Islet precursor cell (in vitro differentiated cells): ENCODE results near the gene MAST3.
"Not testable (repeated sequence)": the region's sequence is repeated elsewhere in the genome, so short reads cannot be mapped to it uniquely, and the experiment has no call there.

Experiments used
- DNase-seq: peaks from one replicate; pipeline ENCODE4 v3.0.0-alpha.2; 2018

Gene MAST3

DNA sequence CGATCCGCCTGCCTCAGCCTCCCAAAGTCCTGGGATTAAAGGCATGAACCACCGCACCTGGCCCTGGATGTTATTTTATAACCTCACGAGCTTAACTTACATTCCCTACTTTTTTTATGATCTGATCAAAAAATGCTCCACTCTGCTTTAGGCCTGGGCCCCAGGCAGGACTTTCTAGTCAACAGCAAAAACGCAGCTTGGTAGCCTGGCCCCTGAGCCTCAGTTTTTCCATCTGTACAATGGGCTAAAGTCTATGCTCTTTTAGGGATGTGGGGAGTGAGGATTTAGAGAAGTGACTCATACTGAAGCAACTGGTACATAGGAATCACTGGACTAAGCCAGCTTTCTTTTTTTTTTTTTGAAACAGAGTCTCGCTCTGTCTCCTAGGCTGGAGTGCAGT, 43.5 kb downstream of the MAST3 start:
- DNase-seq = no peak

DNA sequence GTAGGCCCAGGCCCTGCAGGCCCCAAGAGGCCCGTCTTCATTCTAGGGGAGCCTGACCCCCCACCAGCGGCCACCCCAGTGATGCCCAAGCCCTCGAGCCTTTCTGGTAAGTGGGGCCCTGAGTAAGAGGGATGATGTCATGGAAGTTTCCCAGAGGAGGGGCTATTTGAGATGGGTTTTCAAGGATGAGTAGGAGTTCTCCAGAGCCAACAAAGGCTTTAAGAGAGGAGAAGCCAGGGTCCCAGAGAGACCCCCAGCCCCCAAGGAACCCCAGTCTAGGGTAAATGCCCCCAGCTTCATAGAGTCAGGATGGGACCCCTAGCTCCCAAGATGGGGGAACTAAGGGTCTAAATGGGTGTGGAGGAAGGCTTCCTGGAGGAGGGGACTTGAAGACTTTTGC, 46.3 kb downstream of the MAST3 start:
- no peak for DNase-seq

DNA sequence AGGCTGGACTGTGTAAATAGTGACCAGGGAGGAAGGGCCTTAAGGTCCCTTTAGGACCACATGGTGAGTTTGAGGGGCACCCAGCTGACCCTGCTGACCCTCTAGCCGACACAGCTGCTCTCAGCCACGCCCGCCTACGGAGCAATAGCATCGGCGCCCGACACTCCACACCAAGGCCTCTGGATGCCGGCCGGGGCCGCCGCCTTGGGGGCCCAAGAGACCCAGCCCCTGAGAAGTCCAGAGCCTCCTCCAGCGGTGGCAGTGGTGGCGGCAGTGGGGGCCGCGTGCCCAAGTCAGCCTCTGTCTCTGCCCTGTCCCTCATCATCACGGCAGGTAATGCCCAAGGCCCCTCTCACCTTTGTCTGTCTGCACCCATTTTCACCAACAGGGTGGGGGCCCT, 46.8 kb downstream of the MAST3 start:
- no peak for DNase-seq

DNA sequence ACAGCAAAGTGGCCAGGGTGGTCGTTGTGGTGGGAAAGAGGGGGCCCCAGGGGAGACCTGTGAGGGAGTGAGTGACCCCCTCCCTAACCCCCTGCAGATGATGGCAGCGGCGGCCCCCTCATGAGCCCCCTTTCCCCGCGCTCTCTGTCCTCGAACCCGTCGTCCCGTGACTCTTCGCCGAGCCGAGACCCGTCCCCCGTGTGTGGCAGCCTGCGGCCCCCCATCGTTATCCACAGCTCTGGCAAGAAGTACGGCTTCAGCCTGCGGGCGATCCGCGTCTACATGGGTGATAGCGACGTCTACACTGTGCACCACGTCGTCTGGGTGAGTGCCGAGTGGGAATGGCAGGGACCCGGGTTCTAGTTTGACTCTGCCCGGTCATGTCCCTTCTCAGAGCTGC, 47.3 kb downstream of the MAST3 start:
- DNase-seq = no peak

DNA sequence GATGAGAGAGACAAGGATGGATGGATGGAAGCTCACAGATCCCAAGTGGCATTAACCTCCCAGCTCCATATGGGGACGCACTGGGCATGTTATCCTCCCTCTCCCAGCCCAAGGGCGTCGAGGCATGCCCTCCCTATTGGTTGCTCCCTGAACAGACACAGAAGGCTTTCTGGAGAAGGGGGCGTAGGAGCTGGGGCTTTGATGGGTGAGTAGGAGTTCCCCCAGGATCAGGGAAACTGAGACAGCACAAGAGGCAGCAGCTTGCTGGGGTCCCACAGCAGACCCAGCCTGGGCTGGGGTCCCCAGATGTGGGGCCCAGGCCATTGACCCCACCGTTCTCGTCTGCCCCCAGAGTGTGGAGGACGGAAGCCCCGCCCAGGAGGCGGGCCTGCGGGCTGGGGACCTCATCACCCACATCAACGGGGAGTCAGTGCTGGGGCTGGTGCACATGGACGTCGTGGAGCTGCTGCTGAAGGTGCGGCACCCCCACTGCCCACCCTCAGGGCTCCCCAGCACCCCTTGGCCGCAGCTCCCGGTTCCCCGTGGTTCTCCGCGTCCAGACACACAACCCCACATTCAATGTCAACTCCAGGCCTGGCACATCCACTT, 47.9 kb downstream of the MAST3 start:
- DNase-seq = no peak

DNA sequence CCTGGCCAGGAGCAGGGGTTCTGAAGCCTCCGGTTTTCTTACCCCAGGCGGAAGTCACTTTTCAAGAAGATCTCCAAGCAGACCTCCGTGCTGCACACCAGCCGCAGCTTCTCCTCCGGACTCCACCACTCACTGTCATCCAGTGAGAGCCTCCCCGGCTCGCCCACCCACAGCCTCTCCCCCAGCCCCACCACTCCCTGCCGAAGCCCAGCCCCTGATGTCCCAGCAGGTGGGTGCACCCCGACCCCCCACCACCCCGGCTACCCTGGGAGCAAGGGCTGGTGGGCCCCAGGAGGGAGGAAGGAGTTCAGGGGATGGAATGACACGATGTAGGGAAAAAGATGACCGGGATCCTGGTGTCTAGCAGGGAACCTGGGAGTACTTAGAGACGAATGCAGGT, 49.8 kb downstream of the MAST3 start:
- no peak for DNase-seq

DNA sequence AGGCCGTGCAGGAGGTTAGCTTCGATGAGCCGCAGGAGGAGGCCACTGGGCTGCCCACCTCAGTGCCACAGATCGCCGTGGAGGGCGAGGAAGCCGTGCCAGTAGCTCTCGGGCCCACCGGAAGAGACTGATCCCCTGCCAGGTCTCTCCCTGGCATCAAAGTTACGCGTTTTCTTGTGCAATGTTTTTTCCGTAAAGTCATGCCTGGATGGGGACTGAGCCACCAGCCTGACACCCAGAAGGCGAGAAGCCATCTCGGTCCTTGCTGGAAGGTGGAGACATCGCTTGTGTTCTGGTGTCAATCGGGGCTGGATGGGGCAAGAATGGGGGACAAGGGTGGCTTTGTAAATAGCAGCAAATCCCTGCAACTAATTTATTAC, 52.0 kb downstream of the MAST3 start:
- no peak for DNase-seq

DNA sequence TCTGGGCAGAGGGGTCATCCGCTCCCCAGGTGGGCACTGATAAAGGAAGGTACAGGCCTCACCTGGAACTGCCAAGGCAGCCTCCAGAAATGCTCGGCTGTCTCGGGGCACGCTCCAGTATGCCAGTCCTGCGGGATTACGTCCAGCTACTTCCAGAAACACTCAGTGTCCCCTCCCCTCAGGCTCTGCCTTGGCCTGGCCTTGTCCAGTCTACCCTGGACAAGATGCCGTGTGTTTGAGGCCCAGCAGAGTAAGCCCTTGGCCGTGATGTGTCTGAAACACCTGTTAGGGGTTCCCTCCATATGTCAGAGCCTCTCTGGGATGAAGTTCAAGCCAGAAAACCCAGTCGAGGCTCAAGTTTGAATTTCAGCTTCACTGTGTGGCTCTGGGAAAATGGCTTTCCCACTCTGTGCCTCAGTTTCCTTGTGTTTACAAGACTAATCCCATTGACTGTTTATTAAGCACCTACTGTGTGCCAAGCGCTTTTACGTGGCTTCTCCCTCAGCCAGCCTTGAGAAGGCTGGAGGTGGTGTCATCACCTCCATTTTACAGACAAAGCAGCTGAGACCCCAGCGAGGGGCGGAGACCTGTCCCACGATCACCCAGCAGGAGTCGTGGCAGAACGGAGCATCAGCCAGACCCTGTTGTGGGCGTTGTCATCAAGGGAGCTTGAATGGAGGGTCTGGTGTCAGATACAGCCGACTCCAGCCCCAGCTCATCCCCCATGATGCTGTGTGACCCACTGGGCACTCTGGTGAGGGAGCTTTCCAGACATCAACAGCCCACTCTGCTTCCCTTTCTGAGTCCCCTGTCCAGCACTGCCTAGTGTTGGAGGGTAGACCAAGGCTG, 53.4 kb downstream of the MAST3 start:
- no peak for DNase-seq

DNA sequence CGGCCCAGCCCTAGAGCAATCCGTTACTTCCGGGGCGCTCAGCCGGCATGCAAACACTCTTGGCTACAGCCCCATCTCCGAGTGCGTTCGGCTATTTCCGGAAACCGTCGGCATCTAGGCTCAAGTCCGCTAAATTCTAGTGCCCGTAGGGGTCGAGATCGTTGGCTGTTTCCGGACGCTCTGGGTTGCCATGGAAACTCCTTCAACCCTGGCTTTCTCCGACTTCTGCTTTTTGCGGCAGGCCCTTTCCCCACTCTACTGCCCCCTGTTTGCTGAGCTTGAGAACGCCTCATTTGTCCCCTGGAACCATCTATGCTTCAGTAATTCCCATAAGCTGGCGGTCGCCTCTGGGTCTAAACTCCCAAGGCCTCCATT, 54.9 kb downstream of the MAST3 start:
- peak; percentile 98 for DNase-seq

DNA sequence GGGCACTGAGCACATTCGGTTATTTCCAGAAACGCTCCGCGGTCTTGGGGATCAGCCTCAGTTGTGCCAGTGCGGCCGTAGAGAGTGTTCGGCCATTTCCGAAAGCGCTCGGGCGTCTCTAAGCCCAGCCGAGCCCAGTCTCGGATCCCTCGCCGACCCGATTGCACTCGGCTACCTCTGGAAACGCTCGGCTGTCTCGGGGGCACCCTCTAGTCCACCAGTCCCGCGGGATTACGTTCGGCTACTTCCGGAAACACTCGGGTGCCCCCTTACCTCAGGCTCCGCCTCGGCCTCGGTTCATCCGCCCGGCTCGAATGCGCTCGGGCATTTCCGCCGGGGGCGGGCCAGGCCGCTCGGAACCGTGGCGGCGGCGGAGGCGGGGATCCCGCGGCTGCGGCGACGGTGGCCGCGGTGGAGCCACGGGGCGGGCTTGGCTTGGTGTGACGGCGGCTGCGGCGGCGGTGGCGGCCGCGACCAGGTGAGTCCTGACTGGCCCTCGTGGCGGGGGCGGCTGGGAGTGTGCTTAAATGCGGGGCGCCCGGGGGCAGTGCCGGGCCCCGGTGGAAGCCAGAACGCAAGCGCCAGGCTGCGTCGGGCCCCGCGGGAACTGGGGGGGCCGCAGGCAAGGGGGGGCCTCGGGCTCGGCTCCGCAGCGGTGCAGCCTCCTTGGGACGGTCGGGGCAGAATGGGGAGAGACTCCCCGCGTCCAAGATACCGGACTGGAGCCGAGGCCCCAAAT, 55.4 kb downstream of the MAST3 start, which contains the start of gene PIK3R2:
TSS of gene PIK3R2 (plus strand) at position 347 of the 739 bp plus-strand sequence. CDS start 2,717 bp downstream, outside the sequence.
- peak; percentile 99 for DNase-seq

DNA sequence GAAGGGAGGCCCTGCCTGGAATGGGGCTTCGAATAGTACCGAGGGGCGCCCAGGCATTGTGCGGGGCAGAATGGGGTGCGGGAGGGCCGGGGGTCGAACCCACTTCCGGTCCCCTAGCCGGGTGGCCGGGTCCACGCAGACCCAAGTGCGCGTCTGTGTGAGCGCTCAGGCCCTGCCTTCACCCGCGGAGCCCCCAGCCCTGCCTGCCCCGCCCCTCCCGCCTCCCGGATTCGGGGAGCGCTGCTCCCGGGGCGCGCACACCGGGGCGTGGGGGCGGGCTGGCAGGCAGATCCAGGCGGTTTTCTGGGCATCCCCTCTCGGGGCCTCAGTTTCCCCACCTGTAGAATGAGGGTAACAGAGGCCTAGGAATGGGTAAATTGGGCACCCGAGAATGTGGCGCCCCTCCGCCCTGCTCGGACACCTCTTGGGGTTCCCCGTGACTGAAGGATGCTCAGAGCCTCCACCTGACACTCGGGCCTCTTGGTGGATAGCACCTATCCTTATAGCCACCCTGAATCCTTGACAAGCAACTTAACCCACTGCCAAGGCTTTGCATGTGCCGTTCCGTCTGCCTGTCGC, 56.1 kb downstream of the MAST3 start:
- no peak for DNase-seq

DNA sequence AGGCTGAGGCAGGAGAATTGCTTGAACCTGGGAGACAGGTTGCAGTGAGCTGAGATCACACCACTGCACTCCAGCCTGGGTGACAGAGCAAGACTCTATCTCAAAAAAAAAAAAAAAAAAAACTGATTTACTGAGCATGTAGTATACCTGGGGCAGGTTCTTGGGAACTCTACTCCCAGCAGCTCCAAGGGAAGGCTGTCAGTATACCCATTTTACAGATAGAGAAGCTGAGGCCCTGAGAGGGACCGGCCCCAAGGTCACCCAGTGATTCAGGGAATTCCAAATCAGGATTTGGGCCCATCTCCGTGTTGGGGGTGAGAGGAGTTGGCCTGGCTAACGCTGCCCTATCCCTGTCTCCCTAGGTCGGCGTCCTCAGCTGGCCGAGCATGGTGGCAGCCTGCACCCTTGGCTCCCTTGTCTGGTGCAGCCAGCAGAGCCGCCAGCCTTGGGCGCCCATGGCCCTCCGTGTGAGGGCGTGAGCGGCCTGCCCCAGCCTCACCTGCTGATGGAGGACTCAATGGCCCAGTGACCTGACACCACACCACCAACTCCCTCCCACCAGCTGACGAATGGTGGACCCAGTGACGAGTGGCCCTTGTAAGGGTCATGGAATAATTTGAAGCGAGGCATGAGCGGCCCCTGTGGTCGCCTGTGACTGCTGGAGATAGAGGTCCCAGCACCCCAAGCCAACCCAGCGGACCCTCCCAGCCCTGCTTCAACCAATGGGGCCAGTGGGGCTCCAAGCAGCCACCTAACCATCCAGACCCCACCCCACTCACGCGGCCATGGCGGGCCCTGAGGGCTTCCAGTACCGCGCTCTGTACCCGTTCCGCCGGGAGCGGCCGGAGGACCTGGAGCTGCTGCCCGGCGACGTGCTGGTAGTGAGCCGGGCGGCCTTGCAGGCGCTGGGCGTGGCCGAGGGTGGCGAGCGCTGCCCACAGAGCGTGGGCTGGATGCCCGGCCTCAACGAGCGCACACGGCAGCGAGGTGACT, 57.8 kb downstream of the MAST3 start:
- no peak for DNase-seq

DNA sequence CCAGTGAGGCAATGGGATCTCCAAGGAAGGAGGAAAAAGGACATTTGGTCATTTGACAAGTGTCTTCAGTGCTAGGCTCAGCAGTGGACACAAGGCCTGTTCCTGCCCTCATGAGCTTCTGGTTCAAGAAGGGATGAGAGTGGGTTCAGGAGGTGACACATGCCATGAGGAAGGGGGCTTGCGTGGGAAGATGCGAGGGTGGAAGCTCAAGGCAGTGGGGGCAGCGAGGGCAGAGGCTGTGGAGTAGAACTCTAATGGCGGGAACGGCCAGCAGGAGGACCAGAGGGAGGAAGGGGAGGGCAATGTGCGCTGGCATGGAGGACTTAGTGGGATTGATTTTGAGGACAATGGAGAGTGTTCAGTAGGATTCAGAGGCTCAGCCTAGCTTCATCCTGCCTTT, 58.7 kb downstream of the MAST3 start:
- no peak for DNase-seq

DNA sequence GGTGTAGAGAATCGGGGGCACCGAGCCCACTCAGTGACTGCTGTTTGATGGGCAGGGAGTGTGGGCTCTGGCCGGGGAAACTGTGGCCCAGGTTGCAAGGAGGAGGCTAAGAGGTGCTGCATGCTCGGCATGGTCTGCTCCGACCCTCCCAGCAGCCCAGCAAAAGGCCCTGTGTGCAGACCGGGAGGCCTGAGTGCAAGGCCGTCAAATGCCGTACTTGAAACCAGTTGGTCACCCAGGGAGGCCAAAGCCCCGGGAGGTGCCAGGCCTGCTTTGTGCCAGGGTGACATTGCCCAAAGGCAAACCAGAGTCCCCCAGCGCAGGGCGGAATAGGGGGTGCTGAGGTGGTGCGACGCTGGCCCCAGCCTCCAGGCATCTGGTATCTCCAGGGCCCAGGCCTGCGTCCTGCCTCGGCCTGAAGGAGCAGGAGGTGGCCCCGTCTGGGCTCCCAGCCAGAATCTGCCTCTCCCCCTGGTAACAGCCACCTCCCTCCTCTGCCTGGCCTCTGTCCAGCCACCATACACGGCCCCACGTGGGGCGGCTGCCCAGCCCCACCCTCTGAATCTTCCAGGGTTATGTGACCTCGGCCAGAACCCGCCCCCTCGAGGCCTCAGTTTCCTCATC, 59.4 kb downstream of the MAST3 start:
- no peak for DNase-seq

DNA sequence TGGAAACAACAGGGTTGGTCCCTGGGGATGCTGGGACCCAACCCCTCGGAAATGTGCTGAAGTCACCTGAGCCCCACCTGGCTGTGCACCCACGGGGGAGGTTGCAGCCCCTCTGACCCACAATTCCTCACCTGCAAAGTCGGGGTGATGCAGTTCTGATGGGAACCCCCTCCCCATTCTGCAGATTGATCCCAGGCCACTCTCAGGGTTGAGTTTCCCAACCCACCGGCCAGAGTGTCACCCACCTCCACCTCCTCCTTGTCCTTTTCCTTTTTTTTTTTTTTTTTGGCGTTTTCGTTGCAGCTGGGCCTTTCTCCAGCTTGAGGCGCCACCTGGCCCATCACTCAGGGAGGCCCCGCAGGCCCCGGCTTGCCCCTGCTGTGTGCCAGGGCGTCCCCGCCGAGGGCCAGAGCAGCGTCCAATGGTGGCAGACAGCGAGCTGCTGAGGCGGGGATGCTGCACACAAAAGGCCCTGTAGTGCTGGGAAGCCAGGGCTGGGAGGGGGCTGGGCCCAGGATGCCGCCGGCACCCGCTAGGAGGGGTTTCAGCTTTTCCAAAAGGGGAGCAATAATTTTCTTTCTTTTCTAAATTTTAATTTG, 60.0 kb downstream of the MAST3 start:
- no peak for DNase-seq

DNA sequence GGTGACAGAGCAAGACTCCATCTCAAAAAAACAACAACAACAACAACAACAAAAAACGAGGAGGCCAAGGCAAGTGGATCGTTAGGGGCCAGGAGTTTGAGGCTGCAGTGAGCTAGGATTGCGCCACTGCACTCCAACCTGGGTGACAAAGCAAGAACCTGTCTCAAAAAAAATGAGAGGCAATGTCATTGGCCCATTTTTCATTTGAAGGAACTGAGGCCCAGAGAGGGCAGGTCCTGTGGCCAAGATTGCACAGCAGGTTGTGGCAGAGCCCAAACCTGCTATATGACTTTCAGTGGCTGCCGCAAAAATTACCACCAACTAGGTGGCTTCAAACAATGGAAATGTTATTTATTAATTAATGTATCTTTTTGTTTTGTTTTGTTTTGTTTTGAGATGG, 60.9 kb downstream of the MAST3 start:
- DNase-seq = no peak

DNA sequence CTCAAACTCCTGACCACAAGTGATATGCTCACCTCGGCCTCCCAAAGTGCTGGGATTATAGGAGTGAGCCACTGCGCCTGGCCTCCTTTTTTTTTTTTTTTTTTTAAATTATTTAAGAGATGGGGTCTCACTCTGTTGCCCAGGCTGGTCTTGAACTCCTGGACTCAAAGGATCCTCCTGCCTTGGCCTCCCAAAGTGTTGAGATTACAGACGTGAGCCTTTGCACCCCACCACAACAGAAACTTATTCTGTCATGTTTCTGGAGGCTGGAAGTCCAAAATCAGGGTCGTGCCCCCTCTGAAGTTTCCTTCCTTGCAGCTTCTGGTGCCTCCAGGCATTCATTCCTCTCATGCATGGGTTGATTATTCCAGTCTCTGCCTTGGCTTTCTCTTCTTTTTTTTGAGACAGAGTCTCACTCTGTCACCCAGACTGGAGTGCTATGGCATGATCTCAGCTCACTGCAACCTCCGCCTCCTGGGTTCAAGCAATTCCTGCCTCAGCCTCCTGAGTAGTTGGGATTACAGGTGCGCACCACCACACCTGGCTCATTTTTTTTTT, 61.6 kb downstream of the MAST3 start:
- DNase-seq = not testable (repeated sequence)

DNA sequence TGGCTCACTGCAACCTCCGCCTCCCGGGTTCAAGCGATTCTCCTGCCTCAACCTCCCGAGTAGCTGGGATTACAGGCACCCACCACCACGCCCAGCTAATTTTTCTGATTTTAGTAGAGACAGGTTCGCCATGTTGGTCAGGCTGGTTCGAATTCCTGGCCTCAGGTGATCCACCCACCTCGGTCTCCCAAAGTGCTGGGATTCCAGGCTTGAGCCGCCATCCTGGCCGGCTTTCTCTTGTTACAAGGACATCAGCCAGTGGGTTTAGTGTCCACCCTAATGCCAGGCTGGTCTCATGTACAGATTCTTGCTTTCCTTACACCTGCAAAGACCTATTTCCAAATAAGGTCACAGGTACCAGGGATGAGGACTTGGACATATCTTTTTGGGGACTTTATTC, 62.2 kb downstream of the MAST3 start:
- DNase-seq = no peak

DNA sequence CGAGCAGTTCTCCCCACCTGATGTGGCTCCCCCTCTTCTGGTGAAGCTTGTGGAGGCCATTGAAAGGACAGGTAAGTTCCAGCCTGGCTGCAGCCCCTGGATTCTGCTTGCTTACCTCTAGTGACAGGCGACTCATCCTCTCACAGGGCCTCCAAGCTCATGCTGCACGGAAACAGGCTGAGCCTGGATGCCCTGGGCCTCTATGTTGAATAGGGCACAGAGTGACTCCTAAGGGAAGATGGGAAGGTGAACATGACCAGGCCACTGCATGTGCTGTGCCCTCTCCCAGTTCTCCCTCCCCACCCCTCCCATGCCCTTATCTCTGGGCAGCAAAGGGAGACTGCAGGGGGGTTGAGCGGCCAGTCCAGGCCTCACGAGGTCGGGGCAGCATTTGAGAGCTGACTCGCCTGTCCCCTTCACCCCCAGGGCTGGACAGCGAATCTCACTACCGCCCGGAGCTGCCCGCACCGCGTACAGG, 63.0 kb downstream of the MAST3 start:
- no peak for DNase-seq

DNA sequence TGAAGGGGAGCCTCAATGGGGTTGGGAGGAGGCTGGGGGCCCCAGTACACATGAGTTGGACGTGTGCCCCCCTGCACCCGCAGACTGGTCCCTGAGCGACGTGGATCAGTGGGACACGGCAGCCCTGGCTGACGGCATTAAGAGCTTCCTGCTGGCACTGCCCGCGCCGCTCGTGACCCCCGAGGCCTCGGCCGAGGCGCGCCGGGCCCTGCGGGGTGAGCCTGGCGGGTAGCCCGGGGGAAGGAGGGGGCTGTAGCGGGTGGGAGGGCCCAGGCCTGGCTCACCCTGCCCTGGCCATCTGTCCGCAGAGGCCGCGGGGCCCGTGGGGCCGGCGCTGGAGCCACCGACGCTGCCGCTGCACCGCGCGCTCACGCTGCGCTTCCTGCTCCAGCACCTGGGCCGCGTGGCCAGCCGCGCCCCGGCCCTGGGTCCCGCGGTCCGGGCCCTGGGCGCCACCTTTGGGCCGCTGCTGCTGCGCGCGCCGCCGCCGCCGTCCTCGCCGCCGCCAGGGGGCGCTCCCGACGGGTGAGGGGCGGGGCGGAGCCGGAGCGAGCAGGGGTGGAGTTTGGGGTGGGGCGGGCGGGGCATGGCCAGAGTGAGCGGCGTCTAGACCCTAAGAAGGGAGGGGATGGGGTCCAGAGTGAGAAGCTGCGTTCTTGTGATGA, 63.5 kb downstream of the MAST3 start:
- peak; percentile 85 for DNase-seq
